Panc1 (cell line): ENCODE measurements around the gene ENPP3. TPM values are rescaled to one million over a fixed set of nuclear protein-coding genes. Genes with fewer than 3 reads are reported as not detected.

Experiments used
- ATAC-seq: fragments of 200-7000 bp; cut with Tn5 transposase; 2 replicates; pipeline ENCODE4 v1.9.1; 2020; ENCODE audit warnings: mild to moderate bottlenecking, moderate library complexity
- BruUV-seq: library from RNA; stranded (reverse); fragments of 400-500 nt; replicated peaks from 2 replicates; lab custom pipeline; 2021; lab: Mats Ljungman, UMichigan
- CTCF ChIA-PET: fragments of 300-600 bp; sonication (Branson Sonifier 250); formaldehyde crosslinking; loops from one replicate; lab custom pipeline; 2022; ENCODE audit warnings: antibody characterized with exemption; lab: Charles Lee
- POLR2A ChIA-PET: fragments of 300-600 bp; sonication (Branson Sonifier 250); formaldehyde crosslinking; loops from one replicate; lab custom pipeline; 2022; ENCODE audit warnings: antibody characterized with exemption; lab: Charles Lee
- DNase-seq: peaks from one replicate; pipeline ENCODE4 v3.0.0-alpha.2; 2010; ENCODE audit warnings: low read depth, low spot score
- H3K27ac ChIP-seq: 2 replicates; pipeline ENCODE4 v1.5.1; 2011; ENCODE audit warnings: mild to moderate bottlenecking, low read length, inconsistent platforms
- H3K27me3 ChIP-seq: fragments of 200-500 bp; sonication (Bioruptor generic); 2 replicates; pipeline ENCODE4 v1.6.0; 2014; ENCODE audit warnings: low read length, inconsistent platforms; ENCODE audit not compliant: control insufficient read depth, insufficient read depth
- H3K36me3 ChIP-seq: fragments of 200-500 bp; sonication (Bioruptor generic); 2 replicates; pipeline ENCODE4 v1.5.1; 2014; ENCODE audit warnings: inconsistent platforms, mild to moderate bottlenecking, low read length, moderate library complexity; ENCODE audit not compliant: control insufficient read depth, insufficient read depth
- H3K4me1 ChIP-seq: 2 replicates; pipeline ENCODE4 v1.5.1; 2011; ENCODE audit warnings: inconsistent platforms, mild to moderate bottlenecking, low read length, moderate library complexity; ENCODE audit not compliant: control insufficient read depth, insufficient read depth
- H3K4me3 ChIP-seq, 2 experiments: 2 replicates each; pipeline ENCODE4 v1.5.1; 2011 to 2012; ENCODE audit warnings: low read depth in 2 of 2, low read length in 2 of 2, mild to moderate bottlenecking in 2 of 2, inconsistent platforms in 1 of 2, moderate library complexity in 1 of 2
- H3K9me3 ChIP-seq: fragments of 200-500 bp; sonication (Bioruptor generic); 2 replicates; pipeline ENCODE4 v1.5.1; 2014; ENCODE audit warnings: low read depth, mild to moderate bottlenecking, inconsistent platforms, low read length, moderate library complexity; ENCODE audit not compliant: control insufficient read depth, insufficient read depth
- POLR2AphosphoS5 ChIP-seq: IDR thresholded peaks from 2 replicates; pipeline ENCODE4 v1.6.1; 2012; ENCODE audit warnings: mild to moderate bottlenecking, low read depth, low read length, moderate library complexity
- SIN3A ChIP-seq: IDR thresholded peaks from 2 replicates; pipeline ENCODE4 v1.6.1; 2012; ENCODE audit warnings: low read depth, mild to moderate bottlenecking, low read length, moderate library complexity, borderline replicate concordance; ENCODE audit not compliant: insufficient read depth
- TCF7L2 ChIP-seq: IDR thresholded peaks from 2 replicates; pipeline ENCODE4 v1.6.1; 2011; ENCODE audit warnings: mild to moderate bottlenecking, low read depth, low read length, inconsistent platforms
- in situ Hi-C: cut with HindIII; loops from 2 replicates; pipeline ENCODE4 v1.10.0; 2016; ENCODE audit warnings: low sequenced_read_pairs, low pct_unique_long_range_greater_than_20kb
- intact Hi-C: fragments of 100-400 bp; cut with micrococcal nuclease; formaldehyde crosslinking; loops from one replicate; pipeline ENCODE4 v1.10.0; 2022; ENCODE audit not compliant: unreplicated experiment
- total RNA-seq: library from RNA; stranded (reverse); gene quantifications from one replicate; pipeline ENCODE4 v1.2.1, GENCODE V29; 2021; ENCODE audit not compliant: unreplicated experiment
- TF ChIP-seq, protein P1 (sequence below): fragments of 450-650 bp; IDR thresholded peaks from 2 replicates; pipeline ENCODE4 v1.5.1; 2017; ENCODE audit warnings: mild to moderate bottlenecking
- TF ChIP-seq, protein P2 (sequence below), 2 experiments: IDR thresholded peaks; 2 replicates each; pipeline ENCODE4 v1.6.1; 2011 to 2012; ENCODE audit warnings: low read depth in 2 of 2, control low read depth in 1 of 2, low read length in 1 of 2, mild to moderate bottlenecking in 1 of 2, moderate library complexity in 1 of 2; ENCODE audit not compliant: insufficient read depth in 1 of 2

Gene ENPP3
- total RNA-seq, 1 experiment from 2014 or later, result not detected

- BruUV-seq, result no TSS peak
- ATAC-seq, result no peak
- H3K27ac ChIP-seq, result no peak overlapping the region
- no peak overlapping the region for H3K4me3 ChIP-seq
- POLR2A ChIA-PET, result no interaction called here
- in situ Hi-C loops, result no loop called here
- H3K9me3 ChIP-seq, result no peaks in the 10 kb centered on the region
- no peak for DNase-seq
- H3K4me1 ChIP-seq, result no peaks in the 10 kb centered on the region
- CTCF ChIA-PET, result no interaction called here
- H3K27me3 ChIP-seq, result no peaks in the 10 kb centered on the region
- intact Hi-C loops, result no loop called here
- TF ChIP-seq POLR2AphosphoS5, result no peak
- TF ChIP-seq, protein P1, sequence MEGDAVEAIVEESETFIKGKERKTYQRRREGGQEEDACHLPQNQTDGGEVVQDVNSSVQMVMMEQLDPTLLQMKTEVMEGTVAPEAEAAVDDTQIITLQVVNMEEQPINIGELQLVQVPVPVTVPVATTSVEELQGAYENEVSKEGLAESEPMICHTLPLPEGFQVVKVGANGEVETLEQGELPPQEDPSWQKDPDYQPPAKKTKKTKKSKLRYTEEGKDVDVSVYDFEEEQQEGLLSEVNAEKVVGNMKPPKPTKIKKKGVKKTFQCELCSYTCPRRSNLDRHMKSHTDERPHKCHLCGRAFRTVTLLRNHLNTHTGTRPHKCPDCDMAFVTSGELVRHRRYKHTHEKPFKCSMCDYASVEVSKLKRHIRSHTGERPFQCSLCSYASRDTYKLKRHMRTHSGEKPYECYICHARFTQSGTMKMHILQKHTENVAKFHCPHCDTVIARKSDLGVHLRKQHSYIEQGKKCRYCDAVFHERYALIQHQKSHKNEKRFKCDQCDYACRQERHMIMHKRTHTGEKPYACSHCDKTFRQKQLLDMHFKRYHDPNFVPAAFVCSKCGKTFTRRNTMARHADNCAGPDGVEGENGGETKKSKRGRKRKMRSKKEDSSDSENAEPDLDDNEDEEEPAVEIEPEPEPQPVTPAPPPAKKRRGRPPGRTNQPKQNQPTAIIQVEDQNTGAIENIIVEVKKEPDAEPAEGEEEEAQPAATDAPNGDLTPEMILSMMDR, result no peak
- TF ChIP-seq, protein P2, sequence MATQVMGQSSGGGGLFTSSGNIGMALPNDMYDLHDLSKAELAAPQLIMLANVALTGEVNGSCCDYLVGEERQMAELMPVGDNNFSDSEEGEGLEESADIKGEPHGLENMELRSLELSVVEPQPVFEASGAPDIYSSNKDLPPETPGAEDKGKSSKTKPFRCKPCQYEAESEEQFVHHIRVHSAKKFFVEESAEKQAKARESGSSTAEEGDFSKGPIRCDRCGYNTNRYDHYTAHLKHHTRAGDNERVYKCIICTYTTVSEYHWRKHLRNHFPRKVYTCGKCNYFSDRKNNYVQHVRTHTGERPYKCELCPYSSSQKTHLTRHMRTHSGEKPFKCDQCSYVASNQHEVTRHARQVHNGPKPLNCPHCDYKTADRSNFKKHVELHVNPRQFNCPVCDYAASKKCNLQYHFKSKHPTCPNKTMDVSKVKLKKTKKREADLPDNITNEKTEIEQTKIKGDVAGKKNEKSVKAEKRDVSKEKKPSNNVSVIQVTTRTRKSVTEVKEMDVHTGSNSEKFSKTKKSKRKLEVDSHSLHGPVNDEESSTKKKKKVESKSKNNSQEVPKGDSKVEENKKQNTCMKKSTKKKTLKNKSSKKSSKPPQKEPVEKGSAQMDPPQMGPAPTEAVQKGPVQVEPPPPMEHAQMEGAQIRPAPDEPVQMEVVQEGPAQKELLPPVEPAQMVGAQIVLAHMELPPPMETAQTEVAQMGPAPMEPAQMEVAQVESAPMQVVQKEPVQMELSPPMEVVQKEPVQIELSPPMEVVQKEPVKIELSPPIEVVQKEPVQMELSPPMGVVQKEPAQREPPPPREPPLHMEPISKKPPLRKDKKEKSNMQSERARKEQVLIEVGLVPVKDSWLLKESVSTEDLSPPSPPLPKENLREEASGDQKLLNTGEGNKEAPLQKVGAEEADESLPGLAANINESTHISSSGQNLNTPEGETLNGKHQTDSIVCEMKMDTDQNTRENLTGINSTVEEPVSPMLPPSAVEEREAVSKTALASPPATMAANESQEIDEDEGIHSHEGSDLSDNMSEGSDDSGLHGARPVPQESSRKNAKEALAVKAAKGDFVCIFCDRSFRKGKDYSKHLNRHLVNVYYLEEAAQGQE (IDR thresholded peaks at IDR 0.05; ENCODE audit: insufficient read depth in 1 of 2, low read depth in 2 of 2, low read length in 1 of 2), result no peak
- no peak for TF ChIP-seq TCF7L2
- no peak for TF ChIP-seq SIN3A
- H3K36me3 ChIP-seq, result no peaks in the 10 kb centered on the region
Observed at GRCh38 chr6:131682442-131682841, 45.3 kb downstream of the ENPP3 start.

GRCh38 chr6:131683479-131683878, 46.4 kb downstream of the ENPP3 start:
- no peak overlapping the region for H3K27ac ChIP-seq
- in situ Hi-C loops (no loop called here), intact Hi-C loops (no loop called here)
- H3K4me1 ChIP-seq, result no peaks in the 10 kb centered on the region
- no TSS peak for BruUV-seq
- H3K36me3 ChIP-seq, result no peaks in the 10 kb centered on the region
- H3K4me3 ChIP-seq, result no peak overlapping the region
- ChIA-PET POLR2A (no interaction called here), CTCF (no interaction called here)
- TF ChIP-seq TCF7L2, result no peak
- TF ChIP-seq POLR2AphosphoS5, result no peak
- no peak for TF ChIP-seq SIN3A
- TF ChIP-seq, protein P2 (IDR thresholded peaks at IDR 0.05; ENCODE audit: insufficient read depth in 1 of 2, low read depth in 2 of 2, low read length in 1 of 2), result no peak
- TF ChIP-seq, protein P1, result no peak
- DNase-seq, result no peak
- ATAC-seq, result no peak
- H3K9me3 ChIP-seq, result no peaks in the 10 kb centered on the region
- H3K27me3 ChIP-seq, result no peaks in the 10 kb centered on the region
